Activated naive CD8-positive, alpha-beta T cell treated with anti-CD3 and anti-CD28 coated beads, Interleukin-2, amount 10 ng/mL, durations not matched to agents 7 days and 5 days (primary cell): ENCODE data around the gene TIAM1. TPM values are rescaled to one million over a fixed set of nuclear protein-coding genes. Genes with fewer than 3 reads are reported as not detected.
A peak's percentile ranks its signal among the peaks of the same experiment; 100 is the strongest.

ENCODE experiments used
- ATAC-seq: fragments of 150-1000 bp; cut with Tn5 transposase; one replicate; pipeline ENCODE4 v1.10.0; 2021; ENCODE audit warnings: low read depth, moderate library complexity
- POLR2A ChIA-PET: fragments of 350-600 bp; sonication (Branson Sonifier 250); formaldehyde crosslinking; loops from one replicate; lab custom pipeline; 2021; ENCODE audit warnings: antibody characterized with exemption; lab: Charles Lee
- DNase-seq: peaks from one replicate; pipeline ENCODE4 v3.0.0; 2021
- H3K27ac Mint-ChIP-seq: one replicate; pipeline ENCODE4 v1.8.0; 2022; ENCODE audit warnings: mild to moderate bottlenecking, mixed read lengths
- H3K27me3 Mint-ChIP-seq: one replicate; pipeline ENCODE4 v1.8.0; 2022; ENCODE audit warnings: mild to moderate bottlenecking, moderate library complexity, mixed read lengths
- H3K36me3 Mint-ChIP-seq: one replicate; pipeline ENCODE4 v1.8.0; 2021; ENCODE audit warnings: mild to moderate bottlenecking, mixed read lengths
- H3K4me1 Mint-ChIP-seq: one replicate; pipeline ENCODE4 v1.8.0; 2021; ENCODE audit warnings: mixed read lengths
- H3K4me3 Mint-ChIP-seq: one replicate; pipeline ENCODE4 v1.8.0; 2022; ENCODE audit warnings: mild to moderate bottlenecking, moderate library complexity, mixed read lengths
- H3K9me3 Mint-ChIP-seq: one replicate; pipeline ENCODE4 v1.8.0; 2021; ENCODE audit warnings: mixed read lengths
- total RNA-seq, 2 experiments: library from RNA; stranded (reverse); gene quantifications; one replicate each; pipeline ENCODE4 v1.2.3, GENCODE V29; 2021

TIAM1 gene
- total RNA-seq, 2 experiments from 2014 or later = 21.8 to 23.7 TPM

GRCh38 chr21:31098576-31099005 lies 245.5 kb downstream of the TIAM1 start:
- Mint-ChIP-seq H3K4me1 (peaks cover 13% of the 10 kb centered on the region), H3K4me3 (no peak overlapping the region), H3K36me3 (no peaks in the 10 kb centered on the region), H3K27ac (no peak overlapping the region), H3K9me3 (peaks cover 5% of the 10 kb centered on the region), H3K27me3 (peaks cover 19% of the 10 kb centered on the region)
- ATAC-seq (peak; percentile 66), DNase-seq (peak; percentile 74)
- POLR2A ChIA-PET = no interaction called here

GRCh38 chr21:31092832-31093625 lies 251.0 kb downstream of the TIAM1 start:
- H3K27me3 Mint-ChIP-seq = peaks cover 40% of the 10 kb centered on the region
- POLR2A ChIA-PET = no interaction called here
- no peak overlapping the region for H3K4me3 Mint-ChIP-seq
- peaks cover 10% of the 10 kb centered on the region for H3K9me3 Mint-ChIP-seq
- no peaks in the 10 kb centered on the region for H3K4me1 Mint-ChIP-seq
- DNase-seq = no peak
- no peak overlapping the region for H3K27ac Mint-ChIP-seq
- H3K36me3 Mint-ChIP-seq = no peaks in the 10 kb centered on the region
- ATAC-seq = no peak

GRCh38 chr21:31090376-31090775 lies 253.7 kb downstream of the TIAM1 start:
- no peak for ATAC-seq
- H3K36me3 Mint-ChIP-seq = no peaks in the 10 kb centered on the region
- no peak overlapping the region for H3K27ac Mint-ChIP-seq
- POLR2A ChIA-PET = no interaction called here
- peaks cover 10% of the 10 kb centered on the region for H3K9me3 Mint-ChIP-seq
- peaks cover 10% of the 10 kb centered on the region for H3K4me1 Mint-ChIP-seq
- H3K27me3 Mint-ChIP-seq = peaks cover 42% of the 10 kb centered on the region
- no peak for DNase-seq
- H3K4me3 Mint-ChIP-seq = no peak overlapping the region

- POLR2A ChIA-PET = no interaction called here
- H3K4me3 Mint-ChIP-seq = no peak overlapping the region
- peaks cover 5% of the 10 kb centered on the region for H3K9me3 Mint-ChIP-seq
- H3K27me3 Mint-ChIP-seq = peaks cover 30% of the 10 kb centered on the region
- H3K36me3 Mint-ChIP-seq = no peaks in the 10 kb centered on the region
- no peak overlapping the region for H3K27ac Mint-ChIP-seq
- no peak for ATAC-seq
- H3K4me1 Mint-ChIP-seq = peaks cover 10% of the 10 kb centered on the region
- DNase-seq = no peak
Observed at GRCh38 chr21:31088474-31088751, 255.6 kb downstream of the TIAM1 start.

GRCh38 chr21:31087639-31088473 lies 256.2 kb downstream of the TIAM1 start:
- Mint-ChIP-seq H3K9me3 (peaks cover 5% of the 10 kb centered on the region), H3K4me1 (peaks cover 10% of the 10 kb centered on the region), H3K27me3 (peaks cover 24% of the 10 kb centered on the region), H3K27ac (no peak overlapping the region), H3K36me3 (no peaks in the 10 kb centered on the region), H3K4me3 (peak overlapping the region; percentile 68)
- ATAC-seq (no peak), DNase-seq (no peak)
- POLR2A ChIA-PET = no interaction called here

- no peak for DNase-seq
- no peak for ATAC-seq
- Mint-ChIP-seq H3K27ac (no peak overlapping the region), H3K4me3 (no peak overlapping the region), H3K4me1 (peaks cover 10% of the 10 kb centered on the region), H3K27me3 (peaks cover 10% of the 10 kb centered on the region), H3K9me3 (peaks cover 2% of the 10 kb centered on the region), H3K36me3 (no peaks in the 10 kb centered on the region)
- POLR2A ChIA-PET = no interaction called here
Observed at GRCh38 chr21:31084689-31085088, 259.4 kb downstream of the TIAM1 start.

GRCh38 chr21:31078796-31079195 lies 265.3 kb downstream of the TIAM1 start:
- Mint-ChIP-seq H3K4me1 (peaks cover 8% of the 10 kb centered on the region), H3K4me3 (no peak overlapping the region), H3K36me3 (no peaks in the 10 kb centered on the region), H3K27ac (no peak overlapping the region), H3K27me3 (peaks cover 4% of the 10 kb centered on the region), H3K9me3 (no peaks in the 10 kb centered on the region)
- ATAC-seq (no peak), DNase-seq (no peak)
- POLR2A ChIA-PET = no interaction called here

- no peaks in the 10 kb centered on the region for H3K36me3 Mint-ChIP-seq
- POLR2A ChIA-PET = no interaction called here
- H3K4me3 Mint-ChIP-seq = no peak overlapping the region
- ATAC-seq (no peak), DNase-seq (no peak)
- H3K27me3 Mint-ChIP-seq = peaks cover 6% of the 10 kb centered on the region
- H3K27ac Mint-ChIP-seq = no peak overlapping the region
- H3K4me1 Mint-ChIP-seq = peaks cover 8% of the 10 kb centered on the region
- H3K9me3 Mint-ChIP-seq = no peaks in the 10 kb centered on the region
Observed at GRCh38 chr21:31078216-31078615, 265.8 kb downstream of the TIAM1 start.

- Mint-ChIP-seq H3K4me1 (peaks cover 8% of the 10 kb centered on the region), H3K27ac (no peak overlapping the region), H3K9me3 (no peaks in the 10 kb centered on the region), H3K4me3 (no peak overlapping the region), H3K36me3 (no peaks in the 10 kb centered on the region), H3K27me3 (peaks cover 11% of the 10 kb centered on the region)
- DNase-seq (no peak), ATAC-seq (no peak)
- POLR2A ChIA-PET = no interaction called here
Observed at GRCh38 chr21:31075848-31076247, 268.2 kb downstream of the TIAM1 start.

- no peak overlapping the region for H3K27ac Mint-ChIP-seq
- H3K9me3 Mint-ChIP-seq = no peaks in the 10 kb centered on the region
- no peak for DNase-seq
- ATAC-seq = no peak
- no peaks in the 10 kb centered on the region for H3K36me3 Mint-ChIP-seq
- no peak overlapping the region for H3K4me3 Mint-ChIP-seq
- POLR2A ChIA-PET = no interaction called here
- no peaks in the 10 kb centered on the region for H3K4me1 Mint-ChIP-seq
- H3K27me3 Mint-ChIP-seq = peaks cover 18% of the 10 kb centered on the region
Observed at GRCh38 chr21:31072533-31072932, 271.5 kb downstream of the TIAM1 start.
